ENCODE results near the gene SERPINA1. TPM values are rescaled to one million over a fixed set of nuclear protein-coding genes. Genes with fewer than 3 reads are reported as not detected.

The SERPINA1 gene
- total RNA-seq, 1 donor from 2014 or later, result not detected

- DNase-seq (ENCODE audit: low read depth in 2 of 2), result no peak
Measured at GRCh38 chr14:94383777-94384176, 4.6 kb downstream of the SERPINA1 start.

- DNase-seq (ENCODE audit: low read depth in 2 of 2), result no peak
Measured at GRCh38 chr14:94382716-94383596, 5.4 kb downstream of the SERPINA1 start.

DNA sequence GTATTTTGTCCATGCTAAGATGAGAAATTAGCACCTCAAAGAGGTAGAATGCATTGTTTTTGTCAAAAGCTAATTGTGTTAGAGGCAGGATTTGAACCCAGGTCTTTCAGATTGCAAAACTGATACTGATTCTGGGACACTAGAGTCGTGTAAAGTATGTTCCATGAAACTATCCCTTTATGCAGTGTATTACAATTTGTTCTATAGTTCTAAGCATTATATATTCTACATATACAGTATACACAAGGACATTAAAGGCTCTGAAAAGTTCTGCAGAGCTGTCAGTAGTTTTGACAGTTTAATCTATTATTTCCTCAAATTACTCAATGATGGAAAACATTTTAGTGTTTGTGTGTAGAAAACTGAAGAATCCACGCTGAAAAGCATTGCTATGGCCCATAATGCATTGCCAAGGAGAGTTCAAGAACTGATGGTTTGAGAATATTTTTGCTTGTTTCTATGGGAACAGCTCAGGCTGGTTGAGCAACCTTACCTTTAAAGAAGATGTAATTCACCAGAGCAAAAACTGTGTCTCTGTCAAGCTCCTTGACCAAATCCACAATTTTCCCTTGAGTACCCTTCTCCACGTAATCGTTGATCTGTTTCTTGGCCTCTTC lies 6.2 kb downstream of the SERPINA1 start:
- no peak for DNase-seq (ENCODE audit: low read depth in 2 of 2)

- DNase-seq (ENCODE audit: low read depth in 2 of 2), result no peak
Measured at GRCh38 chr14:94381149-94382030, 7.0 kb downstream of the SERPINA1 start.

- DNase-seq (ENCODE audit: low read depth in 2 of 2), result no peak
Measured at GRCh38 chr14:94380225-94381148, 7.9 kb downstream of the SERPINA1 start.

DNA sequence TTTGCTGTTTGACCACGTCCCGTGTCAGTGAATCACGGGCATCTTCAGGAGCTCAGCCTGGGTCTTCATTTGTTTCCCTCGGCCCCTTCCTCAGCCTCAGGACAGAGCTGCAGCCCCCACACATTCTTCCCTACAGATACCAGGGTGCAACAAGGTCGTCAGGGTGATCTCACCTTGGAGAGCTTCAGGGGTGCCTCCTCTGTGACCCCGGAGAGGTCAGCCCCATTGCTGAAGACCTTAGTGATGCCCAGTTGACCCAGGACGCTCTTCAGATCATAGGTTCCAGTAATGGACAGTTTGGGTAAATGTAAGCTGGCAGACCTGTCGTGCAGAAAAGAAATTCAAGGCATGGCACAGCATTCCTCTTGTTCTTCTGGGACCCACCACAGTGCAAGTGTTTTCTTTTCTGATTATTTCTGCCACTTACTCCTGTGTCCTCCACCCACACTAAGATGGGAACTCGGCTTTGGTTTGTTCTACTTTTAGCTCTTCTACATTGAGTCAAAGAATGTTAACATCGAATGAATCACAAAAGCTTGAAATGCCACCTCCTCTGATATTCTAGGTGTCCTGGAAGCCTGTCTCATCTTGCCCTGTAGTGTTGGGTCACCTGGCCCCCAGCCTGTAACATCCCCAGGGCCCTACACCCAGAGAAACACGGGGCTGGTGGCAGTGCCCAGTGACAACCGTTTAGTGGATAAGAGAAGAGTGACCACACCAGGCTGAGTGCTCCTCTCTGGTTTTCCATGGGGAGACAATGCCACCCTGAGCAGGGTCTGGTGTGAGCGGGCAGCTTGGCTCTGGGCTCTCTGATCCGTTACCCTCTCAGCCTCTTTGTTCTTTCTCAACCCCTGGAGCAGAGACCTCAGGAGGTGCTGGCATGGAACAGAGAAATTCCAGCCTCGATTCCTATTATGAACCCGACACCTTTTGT lies 8.8 kb downstream of the SERPINA1 start:
- DNase-seq (ENCODE audit: low read depth in 2 of 2), result no peak

DNA sequence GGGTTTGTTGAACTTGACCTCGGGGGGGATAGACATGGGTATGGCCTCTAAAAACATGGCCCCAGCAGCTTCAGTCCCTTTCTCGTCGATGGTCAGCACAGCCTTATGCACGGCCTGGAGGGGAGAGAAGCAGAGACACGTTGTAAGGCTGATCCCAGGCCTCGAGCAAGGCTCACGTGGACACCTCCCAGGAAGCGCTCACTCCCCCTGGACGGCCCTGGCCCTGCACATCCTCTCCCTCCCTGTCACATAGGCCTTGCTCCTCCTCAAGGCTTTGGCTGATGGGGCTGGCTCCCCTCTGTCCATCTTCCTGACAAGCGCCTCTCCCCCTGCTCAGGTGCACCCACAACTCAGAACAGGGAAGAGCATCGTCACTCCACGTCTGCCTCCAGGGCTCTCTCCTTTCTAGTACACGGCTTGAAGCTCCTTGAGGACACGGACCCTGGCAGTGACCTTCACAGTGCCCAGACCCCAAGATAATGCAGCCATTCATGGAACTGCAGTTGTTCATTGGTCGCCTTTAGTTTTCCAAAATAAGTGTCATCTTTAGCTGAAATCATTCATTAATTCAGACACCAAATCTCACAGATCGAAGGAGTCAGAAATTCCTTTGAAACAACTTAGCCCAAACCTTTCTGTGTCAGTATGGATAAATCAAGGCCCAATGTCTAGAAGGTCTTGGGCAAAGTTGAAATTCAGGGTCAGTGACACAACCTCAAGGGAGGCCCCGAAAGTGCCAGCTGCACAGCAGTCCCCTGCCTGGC lies 9.7 kb downstream of the SERPINA1 start:
- DNase-seq (ENCODE audit: low read depth in 2 of 2), result no peak

DNA sequence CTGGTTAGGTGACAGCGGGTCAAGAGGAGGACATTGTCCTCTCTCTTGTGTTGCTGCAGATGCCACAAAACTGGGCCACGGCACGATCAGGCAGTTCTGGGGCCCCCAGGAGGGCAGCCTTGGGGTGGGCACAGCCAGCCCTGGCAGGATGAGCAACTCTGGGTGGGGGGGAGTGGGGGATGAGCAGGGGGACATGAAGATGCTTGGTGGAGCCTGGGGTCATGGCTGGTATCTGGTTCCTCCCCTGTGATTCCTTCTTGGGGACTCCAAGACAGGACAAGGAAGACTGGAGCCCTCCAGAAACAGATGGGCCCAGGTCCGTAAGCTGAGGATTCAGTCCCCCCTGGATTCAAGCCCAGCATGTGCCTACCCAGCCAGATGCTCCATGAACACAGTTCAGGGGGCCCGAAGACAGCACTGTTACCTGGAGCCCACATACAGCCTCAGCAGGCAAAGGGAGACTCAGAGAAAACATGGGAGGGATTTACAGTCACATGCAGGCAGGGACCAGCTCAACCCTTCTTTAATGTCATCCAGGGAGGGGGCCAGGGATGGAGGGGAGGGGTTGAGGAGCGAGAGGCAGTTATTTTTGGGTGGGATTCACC lies 10.4 kb downstream of the SERPINA1 start:
- no peak for DNase-seq (ENCODE audit: low read depth in 2 of 2)

DNA sequence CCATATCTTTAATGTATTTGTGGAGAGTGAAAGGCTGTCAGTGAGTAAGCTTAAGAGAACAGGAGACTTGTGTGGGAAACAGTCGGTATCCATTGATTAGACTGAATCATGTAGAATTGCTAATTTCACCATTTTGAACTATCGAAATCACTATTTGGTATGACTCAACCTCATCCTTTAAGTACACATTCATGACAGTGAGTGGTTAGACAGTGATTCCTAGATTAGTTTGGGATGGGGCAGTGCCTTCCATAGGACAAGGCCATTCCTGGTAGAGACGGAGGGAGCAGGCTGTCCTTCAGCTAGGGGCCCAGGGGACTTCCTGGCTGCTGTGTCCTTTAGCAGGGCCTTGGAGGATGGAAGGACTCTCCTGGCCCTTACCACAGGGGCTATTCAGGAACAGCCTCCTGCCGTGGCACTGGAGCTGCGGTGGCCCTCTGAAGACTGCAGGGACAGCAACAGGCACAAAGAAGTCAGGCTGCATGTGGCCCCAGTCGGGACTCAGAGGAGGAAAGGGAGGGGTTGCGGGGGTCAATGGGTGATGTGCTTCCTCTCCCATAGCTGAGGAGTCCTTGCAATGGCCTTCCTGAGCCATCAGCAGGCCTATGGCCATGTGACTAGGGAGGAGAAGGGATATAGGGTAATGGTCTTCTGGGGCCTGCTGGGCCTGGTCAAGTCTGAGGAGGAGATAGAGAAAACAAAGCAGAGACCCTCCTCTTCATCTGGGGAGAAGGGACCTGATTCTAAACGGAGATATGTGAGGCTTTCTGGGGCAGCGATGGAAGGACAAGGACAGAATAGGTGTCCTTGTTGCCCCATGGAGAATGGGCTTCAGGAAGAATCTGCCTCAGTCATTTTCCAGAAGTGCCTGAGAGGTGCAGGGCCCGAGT lies 11.2 kb downstream of the SERPINA1 start:
- no peak for DNase-seq (ENCODE audit: low read depth in 2 of 2)

GRCh38 chr14:94376108-94376975 lies 12.1 kb downstream of the SERPINA1 start:
- no peak for DNase-seq (ENCODE audit: low read depth in 2 of 2)

GRCh38 chr14:94375552-94376107 lies 12.8 kb downstream of the SERPINA1 start:
- no peak for DNase-seq (ENCODE audit: low read depth in 2 of 2)

DNA sequence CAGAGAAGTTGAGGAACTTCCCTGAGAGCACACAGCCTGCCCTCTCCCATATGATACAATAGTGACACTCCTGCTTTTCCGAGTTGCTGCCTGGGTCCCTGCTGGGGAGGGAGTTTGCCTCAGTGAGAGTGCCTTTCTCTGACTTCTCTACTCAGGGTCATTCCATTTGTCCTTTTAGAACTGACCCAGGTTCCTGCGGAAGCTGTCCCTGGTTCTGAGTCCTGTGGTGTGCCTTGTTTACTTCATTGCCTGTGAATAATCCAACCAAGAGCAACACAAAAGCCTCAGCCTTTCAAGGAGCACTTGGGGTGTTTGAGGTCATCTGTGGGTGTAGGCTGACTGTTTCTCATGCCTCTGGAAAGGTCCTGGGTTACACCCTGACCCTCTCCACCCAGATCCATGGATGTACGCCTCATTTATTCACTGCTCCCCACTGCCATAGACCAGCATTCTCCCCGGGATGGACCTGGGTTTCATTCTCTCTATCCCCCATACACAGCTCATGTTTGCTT lies 13.6 kb downstream of the SERPINA1 start:
- no peak for DNase-seq (ENCODE audit: low read depth in 2 of 2)

GRCh38 chr14:94374116-94374515 lies 14.3 kb downstream of the SERPINA1 start:
- DNase-seq (ENCODE audit: low read depth in 2 of 2), result no peak

GRCh38 chr14:94373708-94374107 lies 14.7 kb downstream of the SERPINA1 start:
- DNase-seq (ENCODE audit: low read depth in 2 of 2), result no peak

DNA sequence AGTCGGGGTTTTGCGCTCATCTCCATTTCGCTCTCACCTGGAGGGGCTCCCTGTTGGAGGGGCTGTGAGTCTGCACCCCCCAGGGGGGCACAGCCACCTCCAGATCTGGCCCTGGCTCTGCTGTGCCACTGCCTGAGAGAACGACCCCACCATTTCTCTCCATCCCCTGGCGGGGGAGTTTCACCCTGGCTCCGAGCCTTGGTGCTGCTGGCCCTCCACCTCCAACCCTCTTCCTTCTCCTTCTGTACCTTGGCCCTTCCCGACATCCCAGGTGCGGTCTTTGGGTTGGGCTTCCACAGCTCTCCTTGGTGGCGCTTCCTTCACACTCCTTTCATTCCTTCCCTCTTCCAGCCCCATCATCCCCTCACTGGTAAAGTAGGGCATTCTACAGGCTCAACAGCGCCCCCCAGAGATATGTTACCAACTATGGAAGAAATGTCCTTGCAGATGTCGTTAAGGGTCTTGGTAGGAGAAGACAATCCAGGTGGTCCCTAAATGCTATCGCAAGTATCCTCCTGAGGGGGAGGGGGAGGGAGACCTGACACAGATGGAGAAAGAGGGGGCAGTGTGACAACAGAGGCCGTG lies 16.3 kb downstream of the SERPINA1 start:
- no peak for DNase-seq (ENCODE audit: low read depth in 2 of 2)

- no peak for DNase-seq (ENCODE audit: low read depth in 2 of 2)
Measured at GRCh38 chr14:94370524-94370910, 17.9 kb downstream of the SERPINA1 start.

All from dermis microvascular lymphatic vessel endothelial cell (primary cell).